H1 (cell line): ENCODE data around the gene CYB561A3. TPM values are rescaled to one million over a fixed set of nuclear protein-coding genes. Genes with fewer than 3 reads are reported as not detected.

Experiments
- CHD2 ChIP-seq: IDR thresholded peaks from 2 replicates; pipeline ENCODE4 v1.6.1; 2012; ENCODE audit warnings: low read length, improper control_type of control experiment
- CREB1 ChIP-seq: IDR thresholded peaks from 2 replicates; pipeline ENCODE4 v1.6.1; 2012; ENCODE audit warnings: inconsistent platforms
- JUN ChIP-seq: IDR thresholded peaks from 2 replicates; pipeline ENCODE4 v1.6.1; 2011; ENCODE audit warnings: low read depth, mild to moderate bottlenecking, improper control_type of control experiment, low read length
- MAX ChIP-seq: IDR thresholded peaks from 2 replicates; pipeline ENCODE4 v1.6.1; 2012; ENCODE audit warnings: inconsistent platforms
- RAD21 ChIP-seq, 2 experiments: IDR thresholded peaks in 1 of 2; conservative IDR thresholded peaks in 1 of 2; 2 replicates each; pipeline ENCODE4 v1.6.1; 2011; ENCODE audit warnings: low read depth in 2 of 2, low read length in 2 of 2, improper control_type of control experiment in 1 of 2, inconsistent platforms in 1 of 2, mild to moderate bottlenecking in 1 of 2, moderate library complexity in 1 of 2
- SIN3A ChIP-seq, 2 experiments: IDR thresholded peaks in 1 of 2; conservative IDR thresholded peaks in 1 of 2; 2 replicates each; pipeline ENCODE4 v1.6.1; 2011 to 2012; ENCODE audit warnings: low read length in 2 of 2, improper control_type of control experiment in 1 of 2, low read depth in 1 of 2, mild to moderate bottlenecking in 1 of 2
- polyA plus RNA-seq, 7 experiments: library from polyadenylated mRNA; depleted of rRNA in 3 of 7; stranded (reverse) in 5 of 7; unstranded in 2 of 7; fragments of >200 nt in 5 of 7; fragments of 200-250 nt in 2 of 7; gene quantifications; 1 replicate in 5 of 7; 2 replicates in 1 of 7; 4 replicates in 1 of 7; pipeline versions ENCODE4 v1.2.1 to v1.2.3, GENCODE V29; 2011 to 2013; ENCODE audit warnings: missing spikeins in 2 of 7, mixed read lengths in 2 of 7
- total RNA-seq: library from RNA; stranded (reverse); fragmentation: NEBNext Ultra II Directional; extraction: Animal tissue kit (Norgen Biotek cat#: 25700); gene quantifications from 2 replicates; pipeline ENCODE4 v1.2.1, GENCODE V29; 2021
- TF ChIP-seq, protein P1 (sequence below): IDR thresholded peaks from 2 replicates; pipeline ENCODE4 v1.6.1; 2012; ENCODE audit warnings: low read length, inconsistent platforms
- TF ChIP-seq, protein P2 (sequence below): IDR thresholded peaks from 2 replicates; pipeline ENCODE4 v1.6.1; 2012; ENCODE audit warnings: inconsistent platforms

The CYB561A3 gene
- total and polyA plus RNA-seq, 2 of the 8 experiments (the other 6 are each of a cell fraction or from before 2014, with no cell fraction given), result 29.6 to 41.2 TPM

DNA sequence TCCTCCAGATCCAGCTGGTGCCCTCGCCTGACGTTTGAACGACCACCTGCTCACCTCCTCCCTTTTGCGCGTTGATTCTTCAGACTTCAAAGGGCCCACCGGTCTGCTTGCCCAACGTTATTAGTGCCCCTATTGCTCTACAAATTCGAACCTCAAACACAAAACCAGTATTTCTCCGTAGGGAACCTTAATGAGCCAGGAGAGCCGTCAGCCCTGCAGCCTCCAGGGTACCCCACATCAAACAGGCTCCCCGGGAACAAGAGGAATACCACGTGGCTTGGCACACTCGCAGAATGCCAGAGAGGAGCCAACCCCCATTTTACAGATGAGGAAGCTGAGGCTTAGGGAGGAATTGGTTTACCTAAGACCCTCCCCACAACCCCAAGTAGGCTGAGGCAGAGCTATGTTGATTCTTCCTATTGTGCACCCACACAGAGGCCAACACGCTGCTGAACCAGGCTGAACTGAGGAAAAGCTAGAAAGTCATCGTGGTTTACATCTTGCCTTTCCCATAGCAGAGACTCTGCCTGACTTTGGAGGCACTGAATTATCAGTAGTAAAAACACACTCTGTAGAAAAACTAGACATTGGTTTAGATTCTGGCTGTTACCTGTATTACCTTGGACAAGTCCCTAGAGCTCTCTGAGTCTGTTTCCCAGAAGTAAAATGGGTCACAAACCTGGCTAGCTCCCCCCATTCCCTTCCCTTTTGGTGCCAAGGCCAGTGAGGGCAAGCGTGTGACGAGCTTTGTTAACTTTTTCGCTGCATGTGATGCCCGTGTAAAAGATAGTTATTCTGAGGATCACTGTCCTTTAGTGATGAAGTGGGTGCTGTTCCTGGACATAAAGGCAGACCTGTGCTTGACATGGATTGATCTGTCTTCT, 27.9 kb downstream of the CYB561A3 start (continued):
- TF ChIP-seq SIN3A (conservative IDR thresholded peaks at IDR 0.05 in 1 of 2, IDR thresholded peaks at IDR 0.05 in 1 of 2; ENCODE audit: low read depth in 1 of 2, low read length in 2 of 2), result 0 out of 4 replicates have a peak, but pooled peaks of 1 of the 2 experiments have one; percentile 18
- TF ChIP-seq CREB1, result no peak
- peak; percentile 69 for TF ChIP-seq MAX
- TF ChIP-seq, protein P1, sequence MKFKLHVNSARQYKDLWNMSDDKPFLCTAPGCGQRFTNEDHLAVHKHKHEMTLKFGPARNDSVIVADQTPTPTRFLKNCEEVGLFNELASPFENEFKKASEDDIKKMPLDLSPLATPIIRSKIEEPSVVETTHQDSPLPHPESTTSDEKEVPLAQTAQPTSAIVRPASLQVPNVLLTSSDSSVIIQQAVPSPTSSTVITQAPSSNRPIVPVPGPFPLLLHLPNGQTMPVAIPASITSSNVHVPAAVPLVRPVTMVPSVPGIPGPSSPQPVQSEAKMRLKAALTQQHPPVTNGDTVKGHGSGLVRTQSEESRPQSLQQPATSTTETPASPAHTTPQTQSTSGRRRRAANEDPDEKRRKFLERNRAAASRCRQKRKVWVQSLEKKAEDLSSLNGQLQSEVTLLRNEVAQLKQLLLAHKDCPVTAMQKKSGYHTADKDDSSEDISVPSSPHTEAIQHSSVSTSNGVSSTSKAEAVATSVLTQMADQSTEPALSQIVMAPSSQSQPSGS, result no peak
- TF ChIP-seq JUN, result no peak
- TF ChIP-seq, protein P2, sequence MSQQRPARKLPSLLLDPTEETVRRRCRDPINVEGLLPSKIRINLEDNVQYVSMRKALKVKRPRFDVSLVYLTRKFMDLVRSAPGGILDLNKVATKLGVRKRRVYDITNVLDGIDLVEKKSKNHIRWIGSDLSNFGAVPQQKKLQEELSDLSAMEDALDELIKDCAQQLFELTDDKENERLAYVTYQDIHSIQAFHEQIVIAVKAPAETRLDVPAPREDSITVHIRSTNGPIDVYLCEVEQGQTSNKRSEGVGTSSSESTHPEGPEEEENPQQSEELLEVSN, result peak; percentile 51; the same call in 1 of the 2 replicates
- no peak for TF ChIP-seq CHD2
- no peak for TF ChIP-seq RAD21 (IDR thresholded peaks at IDR 0.05 in 1 of 2, conservative IDR thresholded peaks at IDR 0.05 in 1 of 2; ENCODE audit: low read depth in 2 of 2, low read length in 2 of 2)
